ENCODE measurements around the gene GDA.
"Not testable (repeated sequence)": the region's sequence is repeated elsewhere in the genome, so short reads cannot be mapped to it uniquely, and the experiment has no call there.

GDA gene

GRCh38 chr9:72290311-72290710 is 141.1 kb downstream of the GDA start:
- peaks cover 8% of the 10 kb centered on the region for H3K4me1 ChIP-seq (ENCODE audit: insufficient read depth, poor library complexity, severe bottlenecking)
- DNase-seq (ENCODE audit: low spot score), result no peak
- ATAC-seq (ENCODE audit: low read depth), result no peak

GRCh38 chr9:72291576-72291975 is 142.3 kb downstream of the GDA start:
- not testable (repeated sequence) for H3K27ac ChIP-seq (ENCODE audit: poor library complexity, severe bottlenecking); ATAC-seq (ENCODE audit: low read depth); H3K36me3 ChIP-seq (ENCODE audit: low read depth); H3K9me3 ChIP-seq (ENCODE audit: severe bottlenecking); H3K27me3 ChIP-seq (ENCODE audit: insufficient read depth, poor library complexity, severe bottlenecking); H3K4me1 ChIP-seq (ENCODE audit: insufficient read depth, poor library complexity, severe bottlenecking); DNase-seq (ENCODE audit: low spot score); H3K4me3 ChIP-seq (ENCODE audit: severe bottlenecking)

More at GRCh38 chr9:72290311-72290710, 141.1 kb downstream of the GDA start:
- H3K36me3 ChIP-seq (ENCODE audit: low read depth), result no peaks in the 10 kb centered on the region
- no peak for TF ChIP-seq CTCF (IDR thresholded peaks at IDR 0.05; ENCODE audit: poor library complexity, severe bottlenecking)
- no peaks in the 10 kb centered on the region for H3K9me3 ChIP-seq (ENCODE audit: severe bottlenecking)
- H3K27ac ChIP-seq (ENCODE audit: poor library complexity, severe bottlenecking), result no peak overlapping the region
- H3K4me3 ChIP-seq (ENCODE audit: severe bottlenecking), result no peak overlapping the region
- H3K27me3 ChIP-seq (ENCODE audit: insufficient read depth, poor library complexity, severe bottlenecking), result no peaks in the 10 kb centered on the region

GRCh38 chr9:72292256-72292682 is 143.0 kb downstream of the GDA start:
- Histone ChIP-seq H3K4me3 (ENCODE audit: severe bottlenecking) (no peak overlapping the region), H3K9me3 (ENCODE audit: severe bottlenecking) (no peaks in the 10 kb centered on the region), H3K4me1 (ENCODE audit: insufficient read depth, poor library complexity, severe bottlenecking) (peaks cover 8% of the 10 kb centered on the region), H3K27ac (ENCODE audit: poor library complexity, severe bottlenecking) (no peak overlapping the region), H3K27me3 (ENCODE audit: insufficient read depth, poor library complexity, severe bottlenecking) (no peaks in the 10 kb centered on the region), H3K36me3 (ENCODE audit: low read depth) (no peaks in the 10 kb centered on the region)
- TF ChIP-seq CTCF (IDR thresholded peaks at IDR 0.05; ENCODE audit: poor library complexity, severe bottlenecking), result peak; percentile 70
- ATAC-seq (ENCODE audit: low read depth), result no peak
- no peak for DNase-seq (ENCODE audit: low spot score)

- Histone ChIP-seq H3K9me3 (ENCODE audit: severe bottlenecking) (no peaks in the 10 kb centered on the region), H3K36me3 (ENCODE audit: low read depth) (no peaks in the 10 kb centered on the region), H3K4me1 (ENCODE audit: insufficient read depth, poor library complexity, severe bottlenecking) (peaks cover 8% of the 10 kb centered on the region), H3K4me3 (ENCODE audit: severe bottlenecking) (no peak overlapping the region), H3K27me3 (ENCODE audit: insufficient read depth, poor library complexity, severe bottlenecking) (no peaks in the 10 kb centered on the region), H3K27ac (ENCODE audit: poor library complexity, severe bottlenecking) (no peak overlapping the region)
- TF ChIP-seq CTCF (IDR thresholded peaks at IDR 0.05; ENCODE audit: poor library complexity, severe bottlenecking), result no peak
- ATAC-seq (ENCODE audit: low read depth), result peak; percentile 41; the same call in 2 of the 3 replicates
- DNase-seq (ENCODE audit: low spot score), result no peak
These were observed 143.8 kb downstream of the GDA start for GRCh38 chr9:72292874-72293607.

- no peak for ATAC-seq (ENCODE audit: low read depth)
- Histone ChIP-seq H3K27ac (ENCODE audit: poor library complexity, severe bottlenecking) (no peak overlapping the region), H3K4me1 (ENCODE audit: insufficient read depth, poor library complexity, severe bottlenecking) (peaks cover 8% of the 10 kb centered on the region), H3K4me3 (ENCODE audit: severe bottlenecking) (no peak overlapping the region), H3K27me3 (ENCODE audit: insufficient read depth, poor library complexity, severe bottlenecking) (no peaks in the 10 kb centered on the region), H3K36me3 (ENCODE audit: low read depth) (no peaks in the 10 kb centered on the region), H3K9me3 (ENCODE audit: severe bottlenecking) (no peaks in the 10 kb centered on the region)
- TF ChIP-seq CTCF (IDR thresholded peaks at IDR 0.05; ENCODE audit: poor library complexity, severe bottlenecking), result no peak
- no peak for DNase-seq (ENCODE audit: low spot score)
These were observed 145.7 kb downstream of the GDA start for GRCh38 chr9:72294936-72295335.

Measured in RWPE2 (cell line).